ENCODE results near the gene PAWR.
"Not testable (repeated sequence)": the region's sequence is repeated elsewhere in the genome, so short reads cannot be mapped to it uniquely, and the experiment has no call there.

PAWR gene

GRCh38 chr12:79645235-79645630 is 45.5 kb downstream of the PAWR start:
- FAIRE-seq: no peak

GRCh38 chr12:79644274-79645234 is 46.2 kb downstream of the PAWR start:
- no peak for FAIRE-seq

GRCh38 chr12:79643821-79644220 is 46.9 kb downstream of the PAWR start:
- no peak for FAIRE-seq

GRCh38 chr12:79638490-79638889 is 52.3 kb downstream of the PAWR start:
- FAIRE-seq: no peak

- no peak for FAIRE-seq
These were observed 53.7 kb downstream of the PAWR start for GRCh38 chr12:79637093-79637492.

- FAIRE-seq: no peak
These were observed 55.1 kb downstream of the PAWR start for GRCh38 chr12:79635676-79636075.

- FAIRE-seq: no peak
These were observed 55.8 kb downstream of the PAWR start for GRCh38 chr12:79634957-79635471.

- FAIRE-seq: no peak
These were observed 61.2 kb downstream of the PAWR start for GRCh38 chr12:79629561-79629960.

- FAIRE-seq: not testable (repeated sequence)
These were observed 64.0 kb downstream of the PAWR start for GRCh38 chr12:79626735-79627134.

- no peak for FAIRE-seq
These were observed 66.4 kb downstream of the PAWR start for GRCh38 chr12:79624378-79624777.

- no peak for FAIRE-seq
These were observed 70.7 kb downstream of the PAWR start for GRCh38 chr12:79619872-79620562.

- FAIRE-seq: no peak
These were observed 71.8 kb downstream of the PAWR start for GRCh38 chr12:79618848-79619404.

GRCh38 chr12:79617696-79618095 is 73.1 kb downstream of the PAWR start:
- no peak for FAIRE-seq

- FAIRE-seq: no peak
These were observed 74.9 kb downstream of the PAWR start for GRCh38 chr12:79615596-79616560.

- FAIRE-seq: no peak
These were observed 76.0 kb downstream of the PAWR start for GRCh38 chr12:79614730-79615129.

- no peak for FAIRE-seq
These were observed 88.9 kb downstream of the PAWR start for GRCh38 chr12:79601908-79602307.

GRCh38 chr12:79597910-79598309 is 92.9 kb downstream of the PAWR start:
- no peak for FAIRE-seq

GRCh38 chr12:79596719-79597350 is 93.9 kb downstream of the PAWR start:
- FAIRE-seq: no peak

- FAIRE-seq: no peak
These were observed 95.5 kb downstream of the PAWR start for GRCh38 chr12:79595273-79595672.

GRCh38 chr12:79592865-79593264 is 97.9 kb downstream of the PAWR start:
- no peak for FAIRE-seq

GRCh38 chr12:79591988-79592387 is 98.8 kb downstream of the PAWR start:
- no peak for FAIRE-seq

- FAIRE-seq: no peak
These were observed 100.0 kb downstream of the PAWR start for GRCh38 chr12:79590751-79591150.

Data from TTC549 (cell line).